GM21825 (cell line): ENCODE results near the gene NAP1L5.

ENCODE experiments used
- ATAC-seq: cut with Tn5 transposase; IDR thresholded peaks from one replicate; pipeline ENCODE4 v1.9.1; 2021; ENCODE audit warnings: mild to moderate bottlenecking, moderate library complexity; ENCODE audit not compliant: unreplicated experiment

Gene NAP1L5

DNA sequence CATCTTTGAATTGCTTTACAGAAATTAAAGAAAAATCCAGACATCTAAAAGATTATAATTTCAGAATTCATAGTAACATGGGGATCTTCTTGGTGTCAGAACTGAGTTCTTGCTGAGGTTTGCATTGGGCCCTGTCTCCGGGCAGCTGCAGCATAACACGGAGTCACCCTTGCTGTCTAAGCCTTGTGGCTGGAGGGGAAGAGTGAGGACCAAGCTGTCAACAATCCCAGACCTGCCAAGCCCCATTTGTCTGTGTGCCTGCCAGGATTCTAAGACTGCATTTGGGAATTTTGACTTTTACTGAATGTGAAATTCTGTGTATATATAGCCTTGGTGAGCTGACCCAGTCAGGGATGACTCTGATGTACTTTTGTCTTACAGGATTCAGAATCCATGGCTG, 25.2 kb upstream of the NAP1L5 start:
- ATAC-seq = no peak

DNA sequence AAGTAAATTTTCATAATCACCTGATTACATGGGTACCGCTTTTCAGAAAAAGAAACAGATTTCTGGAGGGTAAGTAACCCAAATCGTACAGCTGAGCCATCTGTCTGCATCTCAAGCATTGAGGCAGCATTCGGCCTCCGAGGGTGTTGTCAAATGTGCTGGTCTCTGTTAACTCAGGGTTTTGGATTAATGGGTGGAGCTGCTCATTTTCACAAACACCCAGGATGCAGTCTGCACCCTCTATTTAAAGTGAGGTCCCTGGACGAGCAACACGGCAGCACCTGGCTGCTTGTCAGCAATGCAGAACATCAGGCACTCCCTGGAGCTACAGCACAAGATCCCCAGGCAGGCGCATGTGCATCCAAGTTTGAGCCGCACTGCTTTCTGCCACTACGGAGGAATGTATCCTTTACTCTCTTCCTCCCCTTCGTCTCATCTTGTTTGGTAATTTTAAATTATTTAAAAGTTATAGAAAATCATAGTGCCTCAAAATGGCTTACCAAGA, 24.7 kb upstream of the NAP1L5 start:
- ATAC-seq = no peak

DNA sequence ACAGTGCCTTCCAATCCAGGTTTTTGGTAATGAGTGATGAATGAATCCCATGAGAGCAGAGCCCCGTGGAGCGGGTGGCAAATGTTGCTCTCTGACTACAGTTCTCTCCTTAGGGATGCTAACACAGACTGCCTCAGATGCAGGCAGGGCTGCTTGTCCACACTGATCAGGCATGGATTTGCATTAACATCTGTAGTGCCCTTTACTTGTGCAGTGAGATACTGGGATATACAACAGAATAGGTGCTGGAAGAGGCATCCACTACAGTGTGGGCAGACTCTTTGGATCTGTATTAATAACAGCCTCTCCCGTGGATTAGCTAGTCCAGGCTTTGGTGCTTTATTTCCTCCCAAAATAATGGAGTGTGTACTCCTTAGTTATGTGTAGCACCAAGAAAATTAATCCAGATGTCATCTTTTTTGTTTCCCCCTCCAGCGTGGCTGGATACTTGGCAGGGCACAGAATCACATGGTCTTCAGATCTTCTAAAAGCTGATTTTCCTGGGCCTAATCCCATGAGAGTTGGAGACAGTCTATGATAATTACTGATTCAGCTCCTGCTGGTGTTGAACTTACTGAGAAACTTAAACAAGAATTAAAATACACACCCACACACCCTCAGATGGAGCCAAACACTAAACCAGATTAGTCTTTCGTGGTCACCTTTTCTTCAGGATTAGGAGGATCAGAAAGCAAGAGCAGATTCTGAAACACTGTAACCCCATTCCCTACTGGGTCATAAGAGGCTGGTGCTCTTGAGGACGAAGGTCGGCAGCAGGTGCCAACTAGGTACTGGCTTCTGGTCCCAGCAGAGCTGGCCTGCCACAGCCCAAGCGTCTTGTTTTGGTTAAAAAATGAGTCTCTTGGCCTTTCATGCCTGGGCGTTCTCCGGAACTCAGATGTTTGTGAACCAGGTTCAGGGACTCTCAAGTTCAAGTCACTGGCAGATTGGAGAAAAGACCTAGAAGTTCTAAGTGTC, 23.1 kb upstream of the NAP1L5 start:
- ATAC-seq = no peak

DNA sequence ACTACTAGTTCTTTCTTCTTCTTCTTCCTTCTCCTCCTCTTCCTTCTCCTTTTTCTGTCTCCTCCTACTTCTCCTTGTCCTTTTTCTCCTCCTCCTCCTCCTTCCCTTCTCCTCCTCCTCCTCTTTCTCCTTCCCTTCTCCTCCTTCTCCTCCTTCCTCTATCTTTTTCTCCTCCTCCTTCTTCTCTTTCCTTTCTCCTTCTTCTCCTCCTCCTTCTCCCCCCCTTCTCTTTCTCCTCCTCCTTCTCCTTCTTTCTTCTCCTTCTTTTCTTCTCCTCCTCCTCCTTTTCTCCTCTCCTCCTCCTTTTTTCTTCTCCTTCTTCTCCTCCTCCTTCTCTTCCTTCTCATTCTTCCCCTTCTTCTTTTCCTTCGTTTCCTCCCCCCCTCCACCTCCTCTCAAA, 21.8 kb upstream of the NAP1L5 start:
- ATAC-seq = no peak

DNA sequence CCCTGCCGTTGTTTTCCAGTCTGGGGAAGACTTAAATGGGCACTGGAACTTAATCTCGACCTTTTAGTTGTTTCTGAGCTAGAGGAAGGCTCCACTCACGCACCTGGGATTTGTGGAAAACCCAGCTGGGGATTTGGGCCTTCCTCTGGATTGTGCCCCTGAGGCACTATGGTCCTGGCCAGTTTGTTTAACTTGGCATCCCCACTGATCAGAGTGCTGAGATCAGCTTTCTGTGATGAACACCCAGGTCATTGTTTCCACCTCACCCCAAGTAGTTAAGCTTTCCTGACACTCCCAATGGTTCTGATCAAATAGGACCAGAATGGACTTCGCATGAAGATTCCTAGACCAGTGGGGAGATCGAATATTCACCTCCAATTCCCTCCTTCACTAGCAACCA, 20.5 kb upstream of the NAP1L5 start:
- no peak for ATAC-seq

DNA sequence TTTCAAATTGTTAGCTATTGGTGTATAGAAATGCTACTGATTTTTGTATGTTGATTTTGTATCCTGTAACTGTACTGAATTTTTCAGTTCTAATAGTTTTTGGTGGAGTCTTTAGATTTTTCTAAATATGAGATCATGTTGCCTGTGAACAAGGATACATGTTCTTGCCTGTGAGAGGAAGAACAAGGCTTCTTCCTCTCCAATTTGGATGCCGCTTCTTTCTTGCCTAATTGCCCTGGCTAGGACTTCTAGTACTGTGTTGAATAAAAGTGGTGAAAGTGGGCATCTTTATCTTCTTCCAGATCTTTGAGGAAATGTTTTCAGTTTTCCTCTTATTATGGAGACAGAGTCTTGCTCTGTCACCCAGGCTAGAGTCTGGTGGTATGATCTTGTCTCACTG, 16.2 kb upstream of the NAP1L5 start:
- ATAC-seq = no peak

DNA sequence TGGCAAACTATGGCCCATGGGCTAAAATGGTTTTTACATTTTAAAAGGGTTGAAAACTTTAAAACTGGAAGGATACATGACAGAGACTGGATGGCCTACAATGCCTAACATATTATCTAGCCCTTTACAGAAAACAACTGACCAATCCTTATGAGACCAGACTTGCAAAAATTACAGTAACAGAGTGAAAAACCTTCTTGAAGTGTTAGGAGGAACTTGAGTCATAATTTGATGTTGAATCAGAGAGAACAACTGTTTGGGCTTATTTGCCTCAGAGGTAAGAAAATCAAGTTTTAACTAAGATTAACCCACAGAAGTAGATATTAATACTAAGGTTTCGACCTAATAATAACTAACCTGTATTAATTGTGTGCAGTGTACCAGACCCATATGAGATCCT, 12.4 kb upstream of the NAP1L5 start:
- ATAC-seq = no peak

DNA sequence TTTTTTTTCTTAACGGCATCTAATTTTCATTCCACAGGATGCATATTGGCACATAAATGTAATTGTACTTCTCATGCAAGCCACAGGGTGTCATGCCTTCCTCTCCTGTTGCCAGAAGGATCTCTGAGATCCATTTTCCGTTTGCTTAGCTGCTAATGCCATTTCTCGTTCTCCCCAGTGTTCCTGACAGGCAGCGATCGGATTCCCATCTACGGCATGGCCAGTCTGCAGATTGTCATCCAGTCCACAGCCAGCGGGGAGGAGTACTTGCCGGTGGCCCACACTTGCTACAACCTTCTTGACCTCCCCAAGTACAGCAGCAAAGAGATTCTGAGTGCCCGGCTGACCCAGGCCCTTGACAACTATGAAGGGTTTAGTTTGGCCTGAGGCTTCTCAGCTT, 8.9 kb upstream of the NAP1L5 start:
- ATAC-seq = no peak

DNA sequence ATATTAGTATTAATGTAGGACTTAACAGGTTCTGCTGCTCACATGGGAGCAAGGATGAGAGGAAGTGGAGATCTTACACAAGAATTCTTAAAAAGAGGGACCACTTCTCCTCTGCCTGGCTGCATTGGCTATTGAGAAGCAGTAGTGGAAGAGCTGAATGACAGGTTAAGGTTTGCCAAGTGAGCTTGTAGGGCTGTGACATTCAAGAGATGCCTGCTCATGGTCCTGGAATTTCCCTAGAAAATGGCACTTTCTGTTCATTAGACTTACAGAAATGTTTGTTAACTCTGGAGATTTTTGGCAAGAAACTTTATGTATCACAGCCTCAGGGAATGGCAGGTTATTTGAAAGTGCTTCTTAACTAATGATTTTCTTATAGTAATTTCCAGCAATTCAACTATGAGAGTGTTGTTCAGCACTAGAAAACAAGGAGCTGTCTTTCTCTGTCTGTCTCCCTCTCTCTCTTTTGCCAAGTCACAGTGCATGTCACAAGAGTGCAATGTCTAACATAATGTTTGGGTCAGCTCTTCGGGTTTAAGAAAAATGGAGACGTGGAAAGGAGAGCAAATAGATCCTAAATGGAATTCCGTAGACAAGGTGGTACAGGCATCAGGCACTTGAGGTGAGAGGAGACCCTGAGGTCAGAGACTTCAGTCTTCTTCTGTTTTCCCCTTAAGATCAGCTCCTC, 8.3 kb upstream of the NAP1L5 start:
- ATAC-seq = no peak

DNA sequence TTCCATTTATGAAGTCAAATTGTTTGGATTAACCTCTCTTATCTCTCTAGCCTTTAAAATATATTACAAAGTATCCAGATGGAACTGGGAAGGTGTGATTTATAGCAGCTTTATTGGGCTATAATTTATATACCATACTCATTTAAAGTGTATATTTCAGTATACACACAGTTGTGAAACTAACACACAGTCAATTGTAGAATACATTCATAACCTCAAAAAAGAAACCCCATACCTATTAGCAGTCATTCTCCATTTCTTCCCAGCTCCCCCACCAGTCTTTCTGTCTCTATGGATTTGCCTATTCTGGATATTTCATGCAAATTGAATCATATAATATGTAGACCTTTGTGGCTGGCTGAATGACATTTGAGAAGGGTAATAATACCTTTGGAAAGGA, 7.6 kb upstream of the NAP1L5 start:
- no peak for ATAC-seq

DNA sequence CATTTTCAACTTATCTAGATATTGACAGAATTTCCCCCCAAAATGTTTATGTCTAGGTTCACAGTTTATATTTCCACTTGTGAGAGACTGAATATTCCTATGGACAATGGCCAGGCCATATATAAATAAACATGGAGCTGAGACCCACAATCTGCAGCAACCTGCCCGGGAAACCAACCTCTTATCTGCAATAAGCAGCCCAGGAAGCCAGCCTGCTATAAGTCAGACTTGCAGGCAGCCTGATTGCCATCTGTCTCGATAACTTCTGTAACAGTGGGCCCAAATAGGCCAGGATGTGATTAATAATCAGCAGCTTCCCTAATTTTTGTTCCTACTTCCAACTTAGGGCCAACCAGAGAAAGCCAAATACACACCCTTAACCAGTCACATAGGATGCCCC, 5.2 kb upstream of the NAP1L5 start:
- ATAC-seq = no peak

DNA sequence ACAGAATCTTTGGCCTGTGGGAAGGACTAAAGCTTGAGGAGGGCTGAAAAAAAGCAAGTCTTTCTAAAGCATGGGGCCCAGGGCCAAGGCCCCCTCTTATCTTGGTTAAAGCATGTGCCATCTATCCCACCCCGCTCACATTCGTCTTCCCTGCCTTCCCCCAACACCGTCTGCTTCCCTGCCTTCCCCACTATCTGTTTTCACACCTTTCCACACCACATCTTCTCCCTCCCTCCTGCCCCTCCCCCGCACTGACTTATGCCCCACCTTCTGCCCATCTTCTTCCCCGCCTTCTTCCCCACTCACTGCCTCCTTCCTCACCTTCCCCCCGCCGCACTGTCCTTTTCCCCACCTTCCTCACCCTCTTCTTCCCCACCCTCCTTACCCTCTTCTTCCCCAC, 890 bp upstream of the NAP1L5 start:
- no peak for ATAC-seq

DNA sequence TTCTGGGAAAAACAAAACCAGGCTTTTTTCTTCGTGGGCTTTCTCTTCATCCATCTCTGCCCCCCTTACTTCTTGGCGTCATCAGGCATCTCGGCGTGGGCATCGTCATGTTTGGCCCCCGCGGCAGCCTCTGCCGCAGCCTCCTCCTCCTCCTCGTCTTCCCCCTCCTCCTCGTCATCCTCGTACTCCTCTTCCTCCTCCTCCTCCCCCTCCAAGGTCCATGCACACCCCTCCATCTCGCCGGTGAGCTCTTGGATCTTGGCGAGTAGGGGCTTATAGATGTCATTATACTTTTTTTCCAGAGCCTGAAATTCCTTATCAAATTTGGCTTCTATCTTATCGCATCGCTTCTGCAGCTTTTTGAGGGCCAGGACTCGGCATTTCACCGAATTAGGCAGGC, 488 bp downstream of the NAP1L5 start:
- ATAC-seq = no peak

DNA sequence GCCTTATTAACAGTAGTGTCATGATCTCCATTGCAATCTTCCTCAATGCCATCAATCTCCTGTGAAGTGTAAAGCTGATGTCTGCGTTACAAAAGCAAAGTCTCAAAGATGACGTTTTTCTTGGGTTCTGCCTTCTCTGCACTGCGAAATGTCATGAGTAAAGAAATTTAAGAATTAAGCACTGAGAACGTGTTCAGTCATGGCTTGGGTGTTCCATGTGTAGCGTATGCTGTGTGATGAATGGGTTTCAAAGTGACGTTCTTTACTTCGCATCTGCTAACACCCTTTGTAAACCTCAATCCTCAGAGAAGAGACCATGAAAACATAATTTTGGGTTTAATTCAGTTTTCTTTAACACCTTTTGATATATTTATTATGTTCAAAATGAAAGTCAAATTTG, 999 bp downstream of the NAP1L5 start:
- no peak for ATAC-seq

DNA sequence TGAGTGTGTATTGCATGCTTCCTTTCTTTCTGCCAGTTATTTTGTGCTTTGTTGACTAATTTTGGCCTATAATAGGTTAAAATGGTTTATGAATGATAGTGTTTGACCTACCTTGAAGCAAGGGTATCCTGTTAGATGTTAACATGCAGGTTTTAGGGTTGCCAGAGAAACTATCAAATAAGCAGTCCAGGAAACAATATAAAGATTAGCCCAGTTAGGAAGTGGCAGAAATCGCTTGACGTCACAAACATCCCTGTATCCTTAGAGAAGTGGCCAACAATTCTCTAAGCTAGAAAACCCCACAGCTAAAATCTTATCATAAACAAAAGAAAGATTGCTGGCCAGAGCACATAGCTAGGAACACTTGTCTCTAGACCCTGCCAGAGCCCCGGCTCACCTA, 3.8 kb downstream of the NAP1L5 start:
- no peak for ATAC-seq

DNA sequence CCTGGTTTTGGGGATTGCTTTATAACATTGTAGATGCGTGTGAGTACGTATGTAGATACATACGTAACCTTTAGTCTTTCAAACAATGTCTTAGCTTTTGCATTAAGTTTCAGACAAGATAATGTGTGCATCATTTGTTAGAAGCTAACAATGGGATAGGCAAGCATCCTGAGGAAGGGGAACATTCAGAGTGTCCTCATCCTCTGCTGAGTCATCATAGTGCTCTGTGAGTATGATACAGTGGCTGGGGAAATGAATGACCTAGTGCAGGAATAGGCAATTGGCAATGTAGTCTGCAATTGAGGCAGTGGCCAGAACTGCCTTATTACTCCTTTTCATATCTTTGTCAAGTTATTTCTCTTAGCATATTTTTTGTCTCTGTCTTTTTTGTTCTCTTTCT, 7.3 kb downstream of the NAP1L5 start:
- ATAC-seq = no peak

DNA sequence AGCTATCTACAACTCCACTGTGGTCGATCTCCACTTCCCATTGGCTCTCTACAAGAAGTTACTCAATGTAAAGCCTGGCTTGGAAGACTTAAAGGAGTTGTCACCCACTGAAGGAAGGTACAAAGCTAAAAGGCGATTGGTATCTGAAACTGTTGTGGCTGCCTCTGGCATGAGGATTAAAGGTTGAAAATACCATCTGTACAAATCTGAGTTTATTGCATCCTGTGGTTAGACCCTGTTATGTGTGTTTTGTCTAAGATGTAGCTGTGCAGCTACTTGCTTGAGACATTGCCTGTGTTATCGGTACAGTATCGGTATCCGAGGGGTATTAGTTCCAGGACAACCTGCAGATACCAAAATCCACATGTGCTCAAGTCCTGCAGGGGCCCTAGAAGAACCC, 16.4 kb downstream of the NAP1L5 start:
- ATAC-seq = no peak

DNA sequence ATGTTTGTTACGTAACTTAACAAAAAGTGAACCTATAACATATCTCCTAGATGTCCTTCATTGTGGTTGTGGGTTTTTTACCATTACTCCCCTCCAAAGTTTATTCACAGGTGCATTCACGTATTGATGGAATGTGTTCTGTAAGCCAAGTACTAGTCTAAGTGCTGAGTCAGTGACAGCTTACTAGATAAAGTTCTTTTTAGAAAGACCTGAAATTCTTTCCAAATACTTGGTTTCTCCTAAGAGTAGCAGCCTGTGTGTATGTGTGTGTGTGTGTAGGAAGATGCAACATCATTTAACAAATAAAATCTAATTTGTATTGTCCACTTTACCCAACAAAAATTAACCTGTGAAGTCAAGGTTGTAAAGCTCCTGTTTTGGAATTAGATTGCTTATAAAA, 22.1 kb downstream of the NAP1L5 start:
- ATAC-seq = no peak

DNA sequence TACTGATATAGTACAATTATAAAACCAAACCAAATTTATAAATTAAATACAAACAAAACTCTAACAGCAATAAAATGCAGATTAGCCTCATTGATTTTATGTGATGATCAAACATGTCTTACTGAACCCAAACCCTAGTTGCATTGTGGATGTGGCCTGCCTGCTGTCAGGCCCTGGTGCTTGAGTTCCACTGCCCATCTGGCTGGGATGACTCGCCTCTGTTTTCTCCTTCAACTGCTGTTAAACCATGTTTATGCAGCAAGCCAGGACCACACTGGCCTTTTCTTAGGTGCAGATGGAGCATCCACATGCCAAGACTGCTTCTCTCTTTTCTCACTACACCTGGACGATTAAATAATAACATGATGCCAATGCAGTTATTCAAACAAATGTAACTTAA, 22.6 kb downstream of the NAP1L5 start:
- no peak for ATAC-seq

DNA sequence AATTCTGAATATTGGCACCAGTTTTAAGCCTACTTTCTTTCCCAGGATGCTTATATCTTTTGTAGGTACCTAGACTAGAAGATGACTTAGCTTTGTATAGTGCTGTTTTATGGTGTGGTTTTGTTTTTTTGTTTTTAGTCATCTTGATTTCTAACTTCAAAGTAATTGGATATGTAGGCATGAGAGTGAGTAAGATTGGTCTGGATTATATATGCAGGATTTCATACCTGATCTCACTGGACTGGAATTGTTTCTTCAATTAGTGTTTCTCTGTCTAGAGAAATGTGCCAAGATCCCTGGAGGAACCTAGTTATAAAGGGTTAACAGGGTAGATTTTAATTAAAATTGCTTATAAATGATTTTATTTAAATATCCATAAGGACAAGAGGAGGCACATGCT, 23.1 kb downstream of the NAP1L5 start:
- ATAC-seq = no peak

DNA sequence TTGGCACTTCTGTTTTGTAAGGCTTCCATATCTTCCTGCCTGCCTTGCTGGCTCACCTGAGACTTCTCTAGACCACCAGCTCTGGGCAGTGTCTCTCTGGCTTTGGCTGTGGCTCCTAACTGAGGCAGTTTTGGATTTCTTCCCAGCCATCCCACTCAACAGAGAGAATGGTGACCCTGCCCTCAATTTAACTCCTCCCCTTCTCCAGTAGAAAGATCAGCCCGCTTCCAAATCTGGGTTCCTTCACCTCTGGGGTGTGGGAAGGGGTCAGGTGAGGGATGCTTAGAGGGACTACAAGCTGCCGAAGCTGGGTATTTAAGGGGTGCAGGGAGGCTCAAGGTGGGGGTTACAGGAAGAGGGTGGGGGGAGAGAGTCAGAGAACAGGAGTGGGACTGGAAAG, 23.7 kb downstream of the NAP1L5 start:
- ATAC-seq = no peak

DNA sequence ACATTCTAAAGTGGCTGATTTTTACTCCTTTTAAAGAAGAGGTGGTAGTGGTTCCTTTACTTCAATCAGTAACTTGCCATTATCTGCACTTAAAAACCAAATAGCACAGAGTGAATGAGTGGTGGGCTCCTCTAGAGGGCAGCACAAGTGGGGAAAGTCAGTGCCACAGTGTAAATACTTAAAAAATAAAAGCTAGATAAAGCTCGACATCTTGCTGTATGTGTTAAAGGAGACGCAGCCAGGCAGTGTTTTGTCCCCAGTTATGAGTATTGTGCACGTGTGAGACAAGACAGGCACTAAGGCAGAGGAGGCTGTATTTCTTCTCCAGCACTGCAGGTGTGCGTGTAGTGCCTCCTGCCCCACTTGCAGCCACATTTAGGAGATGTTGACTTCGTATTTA, 24.6 kb downstream of the NAP1L5 start:
- no peak for ATAC-seq
